Astrocyte (in vitro differentiated cells and primary cell): ENCODE data around the gene CIB4. TPM values are rescaled to one million over a fixed set of nuclear protein-coding genes. Genes with fewer than 3 reads are reported as not detected.

Experiments used
- DNase-seq: peaks from one replicate; pipeline ENCODE4 v3.0.0-alpha.2; 2010; ENCODE audit warnings: low read depth
- FAIRE-seq: peaks from 2 replicates; lab custom pipeline; 2011; peaks lifted over from hg19 to GRCh38; lab: Jason Lieb, UNC
- H2AFZ ChIP-seq: 2 replicates; pipeline ENCODE4 v1.6.0; 2012; ENCODE audit warnings: low read depth, low read length, inconsistent platforms
- H3K27ac ChIP-seq: 2 replicates; pipeline ENCODE4 v1.5.1; 2011; ENCODE audit warnings: low read depth, low read length, inconsistent platforms
- H3K27me3 ChIP-seq: 2 replicates; pipeline ENCODE4 v1.6.0; 2011; ENCODE audit warnings: low read length, inconsistent platforms; ENCODE audit not compliant: insufficient read depth
- H3K36me3 ChIP-seq: 2 replicates; pipeline ENCODE4 v1.5.1; 2011; ENCODE audit warnings: low read length, inconsistent platforms; ENCODE audit not compliant: insufficient read depth
- H3K4me1 ChIP-seq: 2 replicates; pipeline ENCODE4 v1.5.1; 2011; ENCODE audit warnings: low read length, inconsistent platforms; ENCODE audit not compliant: insufficient read depth
- H3K4me2 ChIP-seq: 2 replicates; pipeline ENCODE4 v1.6.0; 2012; ENCODE audit warnings: low read length, inconsistent platforms
- H3K4me3 ChIP-seq: 2 replicates; pipeline ENCODE4 v1.5.1; 2011; ENCODE audit warnings: low read depth, mild to moderate bottlenecking, low read length, inconsistent platforms; ENCODE audit not compliant: insufficient read depth
- H3K79me2 ChIP-seq: 2 replicates; pipeline ENCODE4 v1.6.0; 2012; ENCODE audit warnings: mild to moderate bottlenecking, low read length, inconsistent platforms; ENCODE audit not compliant: insufficient read depth
- H3K9ac ChIP-seq: 2 replicates; pipeline ENCODE4 v1.6.0; 2012; ENCODE audit warnings: mild to moderate bottlenecking, low read length, inconsistent platforms
- H3K9me3 ChIP-seq: 2 replicates; pipeline ENCODE4 v1.5.1; 2012; ENCODE audit warnings: low read depth, mild to moderate bottlenecking, low read length, inconsistent platforms; ENCODE audit not compliant: insufficient read depth
- H4K20me1 ChIP-seq: 2 replicates; pipeline ENCODE4 v1.6.0; 2012; ENCODE audit warnings: low read length, inconsistent platforms; ENCODE audit not compliant: insufficient read depth
- H3K27ac Mint-ChIP-seq: one replicate; pipeline ENCODE4 v1.8.0; 2021; ENCODE audit warnings: mild to moderate bottlenecking, mixed read lengths; ENCODE audit not compliant: unreplicated experiment
- H3K27me3 Mint-ChIP-seq: one replicate; pipeline ENCODE4 v1.8.0; 2021; ENCODE audit warnings: low read depth, mixed read lengths; ENCODE audit not compliant: unreplicated experiment
- H3K36me3 Mint-ChIP-seq: one replicate; pipeline ENCODE4 v1.8.0; 2021; ENCODE audit warnings: low read depth, mixed read lengths; ENCODE audit not compliant: unreplicated experiment
- H3K4me1 Mint-ChIP-seq: one replicate; pipeline ENCODE4 v1.8.0; 2021; ENCODE audit warnings: low read depth, mixed read lengths; ENCODE audit not compliant: unreplicated experiment
- H3K4me3 Mint-ChIP-seq: one replicate; pipeline ENCODE4 v1.8.0; 2021; ENCODE audit warnings: mild to moderate bottlenecking, moderate library complexity, mixed read lengths; ENCODE audit not compliant: unreplicated experiment
- H3K9me3 Mint-ChIP-seq: one replicate; pipeline ENCODE4 v1.8.0; 2021; ENCODE audit warnings: mild to moderate bottlenecking, mixed read lengths; ENCODE audit not compliant: unreplicated experiment
- EZH2 ChIP-seq: IDR thresholded peaks from 2 replicates; pipeline ENCODE4 v1.6.1; 2012; ENCODE audit warnings: mild to moderate bottlenecking, low read length, inconsistent platforms; ENCODE audit not compliant: insufficient read depth
- total RNA-seq: library from RNA; stranded (reverse); gene quantifications from 2 replicates; pipeline ENCODE4 v1.2.1, GENCODE V29; 2021
- TF ChIP-seq, protein P1 (sequence below): IDR thresholded peaks from 2 replicates; pipeline ENCODE4 v1.5.1; 2011; ENCODE audit warnings: low read depth, mild to moderate bottlenecking, inconsistent platforms, low read length, moderate library complexity; ENCODE audit not compliant: insufficient read depth

Gene CIB4
- total RNA-seq, 1 donor from 2014 or later, result not detected

GRCh38 chr2:26606847-26607190 is 34.3 kb downstream of the CIB4 start:
- Histone ChIP-seq H3K27ac (no peak overlapping the region), H3K4me3 (no peak overlapping the region), H3K4me1 (no peaks in the 10 kb centered on the region), H2AFZ (no peak overlapping the region), H3K9me3 (no peaks in the 10 kb centered on the region), H4K20me1 (no peaks in the 10 kb centered on the region), H3K36me3 (no peaks in the 10 kb centered on the region), H3K9ac (no peak overlapping the region), H3K79me2 (no peaks in the 10 kb centered on the region), H3K4me2 (no peak overlapping the region), H3K27me3 (peaks cover 18% of the 10 kb centered on the region)
- peaks cover 3% of the 10 kb centered on the region for H3K4me1 Mint-ChIP-seq
- no peak overlapping the region for H3K27ac Mint-ChIP-seq
- no peaks in the 10 kb centered on the region for H3K36me3 Mint-ChIP-seq
- FAIRE-seq, result no peak
- peaks cover 2% of the 10 kb centered on the region for H3K9me3 Mint-ChIP-seq
- TF ChIP-seq, protein P1, sequence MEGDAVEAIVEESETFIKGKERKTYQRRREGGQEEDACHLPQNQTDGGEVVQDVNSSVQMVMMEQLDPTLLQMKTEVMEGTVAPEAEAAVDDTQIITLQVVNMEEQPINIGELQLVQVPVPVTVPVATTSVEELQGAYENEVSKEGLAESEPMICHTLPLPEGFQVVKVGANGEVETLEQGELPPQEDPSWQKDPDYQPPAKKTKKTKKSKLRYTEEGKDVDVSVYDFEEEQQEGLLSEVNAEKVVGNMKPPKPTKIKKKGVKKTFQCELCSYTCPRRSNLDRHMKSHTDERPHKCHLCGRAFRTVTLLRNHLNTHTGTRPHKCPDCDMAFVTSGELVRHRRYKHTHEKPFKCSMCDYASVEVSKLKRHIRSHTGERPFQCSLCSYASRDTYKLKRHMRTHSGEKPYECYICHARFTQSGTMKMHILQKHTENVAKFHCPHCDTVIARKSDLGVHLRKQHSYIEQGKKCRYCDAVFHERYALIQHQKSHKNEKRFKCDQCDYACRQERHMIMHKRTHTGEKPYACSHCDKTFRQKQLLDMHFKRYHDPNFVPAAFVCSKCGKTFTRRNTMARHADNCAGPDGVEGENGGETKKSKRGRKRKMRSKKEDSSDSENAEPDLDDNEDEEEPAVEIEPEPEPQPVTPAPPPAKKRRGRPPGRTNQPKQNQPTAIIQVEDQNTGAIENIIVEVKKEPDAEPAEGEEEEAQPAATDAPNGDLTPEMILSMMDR, result no peak
- no peak for TF ChIP-seq EZH2
- H3K27me3 Mint-ChIP-seq, result peaks cover 36% of the 10 kb centered on the region
- no peak for DNase-seq
- no peak overlapping the region for H3K4me3 Mint-ChIP-seq

DNA sequence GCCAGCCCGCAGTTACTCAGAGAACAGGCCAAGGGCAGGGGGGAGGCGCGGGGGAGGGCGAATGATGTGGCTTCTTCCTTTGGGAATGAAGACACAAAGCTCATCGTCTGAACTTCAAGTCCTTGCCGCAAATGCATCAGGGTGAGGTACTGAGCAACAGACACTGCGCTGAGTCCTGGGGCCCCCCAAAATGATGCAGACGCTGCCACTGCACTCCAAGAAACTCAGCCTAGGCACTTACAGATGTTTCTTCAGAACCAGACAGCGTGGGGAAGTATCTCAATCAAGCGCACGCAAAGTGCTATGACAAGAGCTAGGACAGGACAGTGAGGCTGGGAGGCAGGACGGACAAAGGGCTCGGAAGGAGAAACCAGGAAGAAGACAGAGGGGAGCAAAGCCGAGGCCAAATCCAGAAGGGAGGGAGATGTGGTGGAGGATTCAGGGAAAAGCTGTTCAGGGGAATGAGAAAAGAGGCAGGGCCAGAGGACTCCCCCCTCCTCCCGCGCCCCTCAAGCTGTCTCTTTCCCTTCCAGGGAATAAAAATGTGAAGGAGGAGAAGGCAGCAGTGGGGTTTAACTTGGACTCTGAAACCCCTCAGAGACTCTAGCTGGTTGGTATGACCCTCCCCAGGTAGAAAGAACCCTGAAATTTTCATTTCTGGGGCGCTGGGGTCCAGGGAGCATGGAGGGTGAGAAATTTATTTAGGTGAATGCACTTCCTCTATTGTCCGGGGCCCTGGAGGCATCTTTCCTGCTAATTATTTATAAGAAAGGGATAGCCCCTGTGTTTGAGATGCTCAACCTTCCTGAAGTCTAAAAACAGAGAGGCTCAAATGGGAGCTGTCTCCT is 34.9 kb downstream of the CIB4 start:
- Histone ChIP-seq H3K79me2 (no peaks in the 10 kb centered on the region), H3K27me3 (peaks cover 20% of the 10 kb centered on the region), H4K20me1 (no peaks in the 10 kb centered on the region), H3K9me3 (no peaks in the 10 kb centered on the region), H3K36me3 (no peaks in the 10 kb centered on the region), H3K9ac (no peak overlapping the region), H2AFZ (no peak overlapping the region), H3K4me2 (no peak overlapping the region), H3K4me3 (no peak overlapping the region), H3K4me1 (no peaks in the 10 kb centered on the region), H3K27ac (no peak overlapping the region)
- H3K27ac Mint-ChIP-seq, result no peak overlapping the region
- H3K27me3 Mint-ChIP-seq, result peaks cover 37% of the 10 kb centered on the region
- no peaks in the 10 kb centered on the region for H3K36me3 Mint-ChIP-seq
- no peak for DNase-seq
- H3K9me3 Mint-ChIP-seq, result peaks cover 2% of the 10 kb centered on the region
- FAIRE-seq, result no peak
- no peak overlapping the region for H3K4me3 Mint-ChIP-seq
- H3K4me1 Mint-ChIP-seq, result peaks cover 3% of the 10 kb centered on the region
- no peak for TF ChIP-seq EZH2
- TF ChIP-seq, protein P1, result no peak
